Measurements from ENCODE around the gene ZNF624.
"Not testable (repeated sequence)": the region's sequence is repeated elsewhere in the genome, so short reads cannot be mapped to it uniquely, and the experiment has no call there.

ZNF624 gene

GRCh38 chr17:16653367-16654041, at the start of gene ZNF624:
TSS of gene ZNF624 (minus strand) at chr17:16653850.
- peak; percentile 76 to 78 for DNase-seq

DNA sequence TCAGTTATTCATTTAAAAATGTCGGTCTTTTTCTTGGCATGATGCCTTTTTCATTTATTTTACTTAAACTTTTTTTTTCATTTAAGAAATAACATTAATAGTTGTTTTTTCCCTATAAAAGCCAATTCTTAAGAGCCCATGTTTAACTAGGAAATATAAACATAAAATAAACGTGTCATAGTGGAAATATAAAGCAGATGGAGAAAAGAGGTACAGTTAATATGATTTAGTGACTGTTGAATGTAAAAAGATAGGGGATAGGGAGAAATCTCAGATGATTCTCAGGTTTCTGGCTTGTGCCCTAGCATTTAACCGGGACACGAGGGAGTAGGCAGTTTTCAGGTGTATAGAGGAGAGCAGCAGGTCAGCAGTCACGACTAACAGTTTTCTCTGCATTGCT, 44.0 kb upstream of the ZNF624 start:
- not testable (repeated sequence) for DNase-seq

DNA sequence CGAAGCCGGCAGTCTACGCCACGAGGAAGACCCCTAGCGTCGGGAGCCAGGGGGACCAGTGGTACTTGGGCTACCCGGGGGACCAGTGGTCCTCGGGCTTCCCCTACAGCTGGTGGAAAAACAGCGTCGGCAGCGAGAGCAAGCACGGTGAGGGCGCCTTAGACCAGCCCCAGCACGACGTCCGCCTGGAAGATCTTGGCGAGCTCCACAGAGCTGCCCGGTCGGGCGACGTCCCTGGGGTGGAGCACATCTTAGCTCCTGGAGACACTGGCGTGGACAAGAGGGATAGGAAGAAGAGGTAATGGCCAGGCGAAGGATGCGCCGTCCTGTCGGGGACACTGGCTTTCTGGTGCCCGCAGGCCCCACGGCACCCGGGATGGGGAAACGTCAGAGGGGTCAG, 36.8 kb upstream of the ZNF624 start:
- DNase-seq, result not testable (repeated sequence)

GRCh38 chr17:16689731-16690281, 36.2 kb upstream of the ZNF624 start, which contains the start of gene CCDC144A:
TSS of gene CCDC144A (plus strand) at chr17:16690241. CDS start at chr17:16690401, 160 bp downstream.
- not testable (repeated sequence) for DNase-seq

DNA sequence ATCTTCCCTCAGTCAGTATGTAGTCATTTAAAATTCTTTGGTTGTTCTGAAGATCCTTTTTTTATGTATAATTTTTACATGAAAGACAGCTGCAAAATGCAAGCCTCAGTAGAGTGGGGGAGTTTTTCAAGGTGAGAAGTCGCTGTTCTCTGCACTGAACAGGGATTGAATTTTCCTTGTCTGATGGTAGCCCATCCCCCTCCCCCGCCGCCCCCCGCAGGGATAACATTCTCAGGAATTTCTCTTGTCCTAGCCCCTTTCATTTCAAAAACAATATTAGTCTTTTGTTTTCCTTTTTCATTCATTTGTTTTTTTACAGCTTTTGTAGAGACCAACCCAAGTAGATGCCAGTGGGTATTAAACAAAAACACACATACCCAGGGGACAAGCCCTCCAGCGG, 33.5 kb upstream of the ZNF624 start:
- not testable (repeated sequence) for DNase-seq

GRCh38 chr17:16686019-16686418, 32.4 kb upstream of the ZNF624 start:
- DNase-seq, result not testable (repeated sequence)

GRCh38 chr17:16683290-16684138, 29.9 kb upstream of the ZNF624 start:
- peak in 1 of 2 experiments; percentile 3 for DNase-seq

GRCh38 chr17:16676676-16677268, 23.1 kb upstream of the ZNF624 start:
- no peak for DNase-seq

GRCh38 chr17:16666907-16667636, 13.4 kb upstream of the ZNF624 start:
- DNase-seq, result not testable (repeated sequence)

DNA sequence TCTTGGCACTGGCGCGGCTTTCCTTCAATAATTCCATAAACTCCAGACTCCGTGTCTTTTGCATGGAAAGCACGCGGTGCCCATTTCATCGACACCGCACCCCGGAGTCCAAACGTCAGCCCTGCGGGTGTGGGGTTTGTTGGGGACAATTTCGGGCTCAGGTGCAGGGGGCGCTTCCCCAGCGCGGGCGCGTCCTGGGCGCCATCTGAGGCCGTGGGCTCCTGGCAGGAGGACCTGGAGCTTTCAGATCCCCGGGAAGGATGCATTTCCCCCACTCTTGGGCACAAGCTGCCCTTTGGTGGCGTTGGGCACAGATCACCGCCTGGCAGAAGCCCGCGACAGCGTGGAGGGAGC, 12.9 kb upstream of the ZNF624 start:
- not testable (repeated sequence) for DNase-seq

- no peak for DNase-seq
These were observed 9.3 kb upstream of the ZNF624 start for GRCh38 chr17:16662936-16663335.

DNA sequence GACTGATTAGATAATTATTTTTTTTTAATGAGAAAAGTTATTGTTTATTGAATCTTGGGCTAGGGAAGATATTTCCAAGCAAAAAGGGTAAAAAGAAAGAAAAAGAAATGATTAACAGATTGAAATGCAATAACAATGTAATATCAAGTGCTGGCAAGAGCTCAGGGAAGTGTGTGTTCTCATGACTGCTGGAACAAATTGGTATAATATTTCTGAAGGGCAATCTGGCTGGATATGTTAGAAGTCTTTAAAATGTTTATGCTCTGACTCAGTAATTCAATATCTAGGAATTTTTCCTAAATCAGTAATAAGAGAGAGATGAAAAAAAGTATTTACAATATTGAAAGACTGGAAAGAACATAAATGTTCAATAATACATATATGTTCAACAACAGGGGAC, 7.6 kb upstream of the ZNF624 start:
- no peak for DNase-seq

- DNase-seq, result no peak
These were observed 743 bp downstream of the ZNF624 start for GRCh38 chr17:16652847-16653366.

GRCh38 chr17:16652252-16652651, 1.4 kb downstream of the ZNF624 start:
- no peak for DNase-seq

- DNase-seq, result no peak
These were observed 4.1 kb downstream of the ZNF624 start for GRCh38 chr17:16649585-16649984.

- no peak for DNase-seq
These were observed 14.2 kb downstream of the ZNF624 start for GRCh38 chr17:16639438-16639837.

DNA sequence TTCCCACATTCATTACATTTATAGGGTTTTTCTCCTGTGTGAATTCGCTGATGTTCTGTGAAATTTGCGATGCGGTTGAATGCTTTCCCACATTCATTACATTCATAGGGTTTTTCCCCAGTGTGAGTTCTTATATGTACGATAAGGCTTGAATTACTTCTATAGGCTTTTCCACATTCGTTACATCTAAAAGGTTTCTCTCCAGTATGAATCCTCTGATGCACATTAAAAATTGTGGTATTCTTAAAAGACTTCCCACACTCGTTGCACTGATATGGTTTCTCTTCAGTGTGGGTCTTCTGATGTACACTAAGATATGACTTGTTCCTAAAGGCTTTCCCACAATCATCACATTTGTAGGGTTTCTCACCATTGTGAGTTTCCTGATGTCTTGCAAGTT, 30.4 kb downstream of the ZNF624 start:
- no peak for DNase-seq

GRCh38 chr17:16622540-16623277, 30.9 kb downstream of the ZNF624 start:
- DNase-seq, result no peak

DNA sequence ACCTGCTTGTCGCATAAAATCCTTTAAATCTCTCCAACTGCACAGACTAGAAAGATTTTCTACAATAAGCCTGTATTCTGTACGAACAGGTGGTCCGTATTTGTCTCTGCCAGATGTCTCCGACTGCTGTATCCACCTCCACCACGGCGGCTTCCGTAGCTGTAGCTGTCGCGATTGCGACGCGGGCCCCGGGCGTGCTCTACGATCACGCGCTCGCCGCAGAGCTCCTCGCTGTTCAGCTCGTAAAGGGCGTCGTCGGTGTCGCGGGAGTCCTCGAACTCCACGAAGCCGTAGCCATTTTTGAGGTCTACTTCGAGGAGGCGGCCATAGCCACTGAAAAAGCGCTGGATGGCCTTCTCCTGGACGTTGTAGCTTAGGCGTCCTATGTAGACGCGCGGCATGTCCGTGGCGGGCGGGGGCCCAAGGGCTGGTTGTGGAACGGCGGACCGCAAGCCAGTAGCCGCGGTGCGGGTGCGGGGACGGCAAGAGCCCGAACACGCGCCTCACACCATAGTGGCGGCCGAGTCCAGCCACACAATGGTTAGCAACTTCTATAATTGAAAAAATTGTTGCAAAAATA, 36.1 kb downstream of the ZNF624 start:
- no peak for DNase-seq

DNA sequence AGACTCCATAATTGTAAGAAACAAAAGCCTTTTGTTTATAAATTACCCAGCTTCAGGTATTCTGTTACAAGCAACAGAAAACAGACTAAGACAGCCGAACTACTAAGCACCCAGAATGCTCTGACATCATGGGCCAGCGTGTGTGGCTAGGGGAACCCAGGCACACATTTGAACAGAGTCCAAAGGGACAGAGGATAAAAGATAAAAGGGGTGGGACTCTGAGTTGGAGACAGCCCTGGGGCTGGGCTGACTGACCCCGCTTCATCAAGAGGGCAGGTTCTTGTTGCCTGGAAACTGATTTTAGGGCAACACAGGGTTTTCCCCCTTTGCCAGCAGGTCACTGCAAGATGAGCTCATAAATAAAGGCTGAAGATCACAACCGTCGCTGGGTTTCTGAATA, 54.1 kb downstream of the ZNF624 start:
- no peak for DNase-seq

DNA sequence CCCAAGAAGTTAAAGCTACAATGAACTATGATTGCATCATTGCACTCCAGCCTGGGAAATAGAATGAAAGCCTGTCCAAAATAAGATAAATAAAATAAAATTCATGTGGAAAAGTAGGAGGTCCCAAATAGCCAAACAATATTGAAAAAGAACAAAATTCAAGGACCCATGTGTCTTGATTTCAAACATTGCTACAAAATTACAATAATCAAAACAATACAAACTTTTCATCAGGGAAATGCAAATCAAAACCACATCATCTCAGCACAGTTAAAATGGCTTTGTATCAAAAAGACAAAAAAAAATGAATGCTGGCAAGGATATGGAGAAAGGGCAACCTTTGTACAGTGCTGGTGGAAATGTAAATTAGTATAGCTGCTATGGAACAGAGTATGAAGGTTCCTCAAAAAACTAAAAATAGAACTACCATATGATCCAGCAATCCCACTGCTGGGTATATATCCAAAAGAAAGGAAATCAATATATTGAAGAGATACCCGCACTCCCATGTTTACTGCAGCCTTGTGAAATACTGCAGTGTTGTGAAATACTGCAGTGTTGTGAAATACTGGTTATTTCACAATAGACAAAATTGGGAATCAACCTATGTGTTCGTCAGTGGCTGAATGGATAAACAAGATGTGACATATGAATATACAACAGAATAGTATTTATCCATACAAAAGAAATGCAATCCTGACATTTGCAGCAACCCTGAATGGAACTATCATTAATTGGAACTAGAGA, 60.1 kb downstream of the ZNF624 start:
- DNase-seq, result no peak
